HG03159 (cell line): Measurements from ENCODE around the gene TFAP2C.

ENCODE experiments used
- ATAC-seq: cut with Tn5 transposase; IDR thresholded peaks from one replicate; pipeline ENCODE4 v1.9.1; 2021; ENCODE audit warnings: mild to moderate bottlenecking, moderate library complexity; ENCODE audit not compliant: unreplicated experiment

Gene TFAP2C

DNA sequence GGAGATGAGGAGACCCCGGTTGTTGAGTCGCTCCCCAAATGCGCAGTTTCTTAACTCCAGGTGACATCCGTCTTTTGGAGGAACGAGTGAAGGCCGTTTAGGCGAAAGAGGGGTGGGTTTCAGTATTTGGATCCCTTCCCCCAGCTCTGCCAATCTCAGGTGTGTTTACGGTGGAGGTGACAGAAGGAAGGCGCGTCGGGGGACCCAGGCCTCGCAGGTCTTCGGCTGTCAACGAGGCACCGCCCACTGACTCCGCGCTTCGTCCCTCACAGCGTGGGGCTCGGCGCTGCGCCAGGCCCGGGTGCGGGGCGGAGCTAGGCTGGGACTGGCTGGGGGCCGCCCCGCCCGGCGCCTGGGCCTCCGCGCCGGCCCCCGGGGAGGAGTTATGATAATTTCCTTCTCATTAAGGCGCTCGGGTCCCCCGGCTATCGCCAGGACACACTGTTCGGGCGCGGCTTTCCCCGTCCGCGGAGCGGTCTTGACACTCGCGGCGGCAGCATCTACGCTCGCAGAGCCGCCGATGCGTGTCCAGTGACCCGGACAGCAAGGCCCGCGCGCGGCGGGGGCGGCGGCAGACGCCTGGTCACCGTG, at the start of gene TFAP2C:
TFAP2C (plus strand) TSS at position 434 of the 591 bp plus-strand sequence. CDS start 239 bp downstream, outside the sequence.
- ATAC-seq, result no peak

DNA sequence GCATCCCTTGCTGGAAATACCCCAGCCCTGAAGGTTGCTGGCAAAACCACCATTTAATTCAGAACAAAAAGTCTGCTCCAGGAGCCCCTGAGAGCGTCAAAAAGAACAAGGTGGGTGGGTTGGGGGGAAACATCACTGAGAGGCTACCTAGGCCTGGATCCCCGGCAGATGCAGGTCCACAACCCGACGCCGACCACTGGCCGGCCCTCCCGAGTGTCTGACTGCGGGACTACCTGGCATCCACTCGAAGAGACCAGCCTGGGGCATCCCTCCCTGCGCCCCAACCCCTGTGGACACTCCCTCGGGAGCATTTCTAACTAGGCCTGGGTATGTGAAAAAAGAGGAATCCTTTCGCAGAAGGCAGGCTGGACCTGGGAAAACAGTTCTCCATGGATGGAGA, 48.9 kb upstream of the TFAP2C start:
- ATAC-seq, result no peak

DNA sequence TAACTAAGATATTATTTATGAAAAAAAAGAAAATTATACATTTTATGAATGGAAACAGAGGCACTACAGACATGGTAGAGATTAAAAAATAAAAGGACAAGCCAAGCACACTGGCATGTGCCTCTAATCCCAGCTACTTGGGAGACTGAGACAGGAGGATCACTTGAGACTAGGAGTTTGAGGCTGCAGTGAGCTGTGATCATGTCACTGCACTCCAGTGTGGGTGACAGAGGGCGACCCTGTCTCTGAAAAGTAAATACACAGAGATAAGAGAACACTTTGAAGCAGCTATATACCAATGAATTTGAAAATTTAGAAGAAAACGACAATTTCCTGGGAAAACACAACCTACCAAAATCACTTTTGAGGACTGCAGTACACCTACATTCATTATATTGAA, 47.4 kb upstream of the TFAP2C start:
- no peak for ATAC-seq

DNA sequence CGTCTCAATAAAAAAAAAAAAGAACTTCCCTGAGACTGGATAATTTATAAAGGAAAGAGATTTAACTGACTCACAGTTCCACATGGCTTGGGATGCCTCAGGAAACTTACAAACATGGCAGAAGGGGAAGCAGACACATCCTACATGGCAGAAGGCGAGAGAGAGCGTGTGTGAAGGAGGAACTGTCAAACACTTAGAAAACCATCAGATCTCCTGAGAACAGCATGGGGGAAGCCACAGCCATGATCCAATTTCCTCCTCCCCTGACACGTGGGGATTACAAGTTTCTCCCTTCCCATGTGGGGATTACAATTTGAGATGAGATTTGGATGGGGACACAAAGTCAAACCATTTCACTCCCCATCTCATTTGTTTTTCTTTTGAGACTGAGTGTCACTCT, 46.6 kb upstream of the TFAP2C start:
- ATAC-seq, result no peak

DNA sequence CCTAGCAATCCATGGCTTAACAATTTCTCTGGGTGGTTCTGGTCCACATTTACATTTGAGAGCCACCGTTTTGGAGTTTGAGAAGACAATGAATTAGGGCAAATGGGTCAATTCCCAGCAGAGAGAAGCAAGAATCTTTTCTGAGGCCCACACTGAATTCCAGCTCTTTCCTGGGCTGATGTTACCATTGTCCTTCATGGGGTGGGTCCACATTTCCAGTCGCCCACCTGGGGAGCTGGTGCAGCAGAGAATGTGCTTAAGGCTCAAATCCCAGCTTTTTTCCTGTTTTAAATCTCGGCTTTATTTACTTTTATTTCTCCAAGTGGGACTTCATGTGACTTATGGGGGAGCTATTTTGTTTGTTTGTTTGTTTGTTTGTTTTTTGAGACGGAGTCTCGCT, 44.2 kb upstream of the TFAP2C start:
- ATAC-seq, result no peak

DNA sequence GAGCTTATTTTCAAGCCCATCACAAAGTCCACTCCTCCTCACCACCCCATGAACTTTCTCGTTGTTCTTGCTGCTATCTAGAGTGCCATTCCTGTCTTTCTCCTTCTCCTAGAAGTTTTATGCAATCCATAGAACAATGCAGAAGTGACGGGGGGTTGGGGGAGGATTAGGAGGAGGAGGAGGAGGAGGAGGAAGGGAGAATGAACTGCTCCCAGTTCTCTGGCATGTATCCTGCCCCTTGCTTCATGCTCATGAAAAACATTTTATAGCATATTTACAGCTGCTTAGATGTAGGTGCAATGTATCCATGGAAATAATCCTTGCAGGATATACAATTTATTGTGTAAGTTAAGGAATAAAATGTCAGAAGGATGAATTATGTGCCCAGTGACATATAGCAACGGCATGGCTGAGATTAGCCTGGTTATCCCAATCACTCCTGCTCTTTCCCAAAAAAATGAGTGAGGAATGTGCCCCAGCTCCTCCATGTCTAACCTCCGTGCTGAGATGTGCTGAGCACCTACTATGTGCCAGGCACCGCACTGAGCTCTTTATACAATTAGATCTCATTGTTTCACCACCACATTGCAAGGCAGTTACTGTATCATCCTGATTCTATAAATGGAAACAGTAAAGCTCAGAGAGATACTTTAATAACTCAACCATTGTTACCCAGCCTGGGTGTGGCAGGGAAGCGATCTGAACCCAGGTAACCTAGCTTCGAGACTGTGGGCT, 41.6 kb upstream of the TFAP2C start:
- no peak for ATAC-seq

DNA sequence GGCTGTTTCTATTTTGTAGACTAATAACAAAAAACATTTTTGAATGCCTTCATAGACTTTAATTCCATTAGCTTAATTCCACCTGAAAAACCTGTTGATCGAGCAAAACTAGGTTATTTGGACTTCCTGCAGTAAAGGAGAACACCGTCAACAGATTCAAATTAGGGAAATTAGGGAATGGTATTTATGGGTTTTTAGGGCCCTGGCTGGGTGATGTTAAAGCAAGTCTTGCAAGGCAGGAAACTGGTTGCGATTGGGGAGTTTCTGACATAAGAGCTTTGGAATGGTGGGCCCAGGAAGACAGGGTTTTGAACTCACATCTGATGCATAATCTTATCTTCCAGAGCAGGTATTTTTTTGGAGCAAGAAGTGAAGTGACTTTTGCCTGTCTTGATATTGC, 40.1 kb upstream of the TFAP2C start:
- ATAC-seq, result no peak

DNA sequence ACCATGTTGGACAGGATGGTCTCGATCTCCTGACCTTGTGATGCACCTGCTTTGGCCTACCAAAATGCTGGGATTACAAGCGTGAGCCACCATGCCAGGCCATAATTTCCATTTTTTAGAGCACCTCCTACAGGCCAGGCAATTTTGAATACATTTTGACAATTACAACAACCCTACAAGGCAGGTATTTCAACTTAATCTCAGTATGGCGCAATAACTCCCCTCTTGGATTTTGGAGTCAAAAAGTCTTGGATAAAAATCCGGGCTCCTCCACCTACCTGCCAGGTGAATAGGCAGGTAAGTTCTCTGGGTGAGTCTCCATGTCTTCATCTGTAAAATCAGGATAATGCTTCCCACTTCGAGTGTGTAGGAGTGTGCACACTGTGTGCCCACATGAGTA, 39.5 kb upstream of the TFAP2C start:
- no peak for ATAC-seq

DNA sequence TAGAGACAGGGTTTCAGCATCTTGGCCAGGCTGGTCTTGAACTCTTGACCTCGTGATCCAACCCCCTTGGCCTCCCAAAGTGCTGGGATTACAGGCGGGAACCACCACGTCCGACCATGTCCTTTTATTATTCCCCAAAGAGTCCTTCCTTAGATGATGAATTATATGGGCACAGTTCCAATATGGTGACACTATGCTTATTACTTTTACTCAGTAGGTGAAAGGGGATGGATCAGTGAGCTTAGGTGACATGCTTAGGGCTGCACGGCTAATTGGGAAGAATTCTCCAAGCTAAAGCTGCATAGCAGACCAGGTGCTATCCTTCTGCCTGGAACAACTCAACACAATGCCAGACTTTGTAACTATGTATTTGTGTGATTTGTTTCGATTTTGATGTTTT, 38.2 kb upstream of the TFAP2C start:
- no peak for ATAC-seq

DNA sequence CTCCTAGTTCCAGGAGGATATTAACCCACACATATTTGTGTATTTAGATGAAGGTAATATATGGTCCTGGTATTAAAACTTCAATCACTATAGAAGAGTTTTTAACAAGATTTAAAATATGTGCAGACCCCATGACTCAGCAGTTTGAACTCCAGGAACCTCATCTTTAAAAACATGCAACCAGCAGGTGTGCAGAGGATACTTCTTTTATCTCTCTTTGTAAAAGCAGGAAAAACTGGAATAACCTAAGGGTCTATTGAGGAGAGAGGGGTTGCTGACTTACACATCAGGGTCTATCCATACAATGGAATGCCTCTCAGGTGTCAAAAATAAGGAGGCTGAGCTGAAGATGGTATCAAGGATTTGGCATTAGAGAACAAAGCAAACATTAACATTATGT, 36.9 kb upstream of the TFAP2C start:
- ATAC-seq, result no peak

DNA sequence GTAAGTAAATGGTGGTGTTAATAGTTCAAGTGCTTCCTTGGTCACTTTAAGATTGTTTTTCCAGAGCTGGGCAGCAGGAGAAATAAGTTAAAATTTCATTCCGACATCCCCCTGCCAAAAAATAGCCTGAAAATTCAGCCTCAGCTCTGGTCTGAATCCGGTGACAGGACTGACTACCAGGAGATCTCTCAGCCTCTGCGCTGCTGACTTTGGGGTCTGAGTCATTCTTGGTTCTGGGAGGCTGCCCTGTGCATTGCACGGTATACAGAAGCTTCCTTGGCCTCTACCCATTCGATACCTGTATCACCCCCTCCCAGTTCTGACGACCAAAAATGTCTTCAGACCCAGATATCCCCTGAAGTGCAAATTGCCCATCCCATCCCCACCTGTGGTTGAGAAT, 36.3 kb upstream of the TFAP2C start:
- ATAC-seq, result no peak

DNA sequence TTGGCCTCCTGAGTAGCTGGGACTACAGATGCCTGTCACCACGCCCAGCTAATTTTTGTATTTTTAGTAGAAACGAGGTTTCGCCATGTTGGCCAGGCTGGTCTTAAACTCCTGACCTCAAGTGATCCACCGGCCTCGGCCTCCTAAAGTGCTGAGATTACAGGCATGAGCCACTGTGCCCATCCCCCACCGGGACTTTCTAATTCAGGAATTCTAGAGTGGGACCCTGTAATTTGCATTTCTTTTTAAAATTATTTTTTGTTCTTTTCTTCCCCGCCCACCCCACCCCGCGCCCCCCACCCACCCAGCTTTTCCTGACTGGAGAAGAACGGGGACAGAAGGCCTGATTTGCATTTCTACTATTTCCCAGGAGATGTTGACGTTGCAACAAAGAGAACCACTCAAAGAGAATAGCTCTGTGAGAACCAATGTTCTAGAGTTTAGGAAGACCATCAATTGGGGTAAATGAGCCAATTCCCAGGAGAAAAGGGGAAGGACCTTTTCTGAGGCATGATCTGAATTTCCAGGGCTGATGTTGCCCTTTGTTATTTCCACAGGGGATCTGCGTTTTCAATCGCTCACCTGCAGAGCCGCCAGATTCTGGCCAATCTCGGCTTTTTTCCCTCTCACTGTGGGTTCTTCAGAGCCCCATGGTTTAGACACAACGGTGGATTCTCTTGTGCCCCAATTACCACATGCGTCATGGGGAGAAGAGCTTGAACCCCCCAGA, 33.2 kb upstream of the TFAP2C start:
- no peak for ATAC-seq

DNA sequence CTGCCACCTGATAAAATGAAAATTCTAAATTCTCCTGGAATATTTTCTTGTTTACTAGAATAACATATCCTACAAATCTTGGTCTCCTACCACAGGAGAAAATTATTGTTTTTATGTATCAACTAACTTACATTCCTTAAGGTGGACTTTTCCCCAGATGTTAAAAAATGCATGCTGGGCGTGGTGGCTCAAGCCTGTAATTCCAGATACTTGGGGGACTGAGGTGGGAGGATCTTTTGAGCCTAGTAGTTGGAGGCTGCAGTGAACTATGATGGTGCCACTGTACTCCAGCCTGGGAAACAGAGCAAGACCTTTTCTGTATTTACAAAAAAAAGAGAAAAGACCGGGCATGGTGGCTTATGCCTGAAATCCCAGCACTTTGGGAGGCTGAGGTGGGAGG, 27.9 kb upstream of the TFAP2C start:
- ATAC-seq, result no peak

DNA sequence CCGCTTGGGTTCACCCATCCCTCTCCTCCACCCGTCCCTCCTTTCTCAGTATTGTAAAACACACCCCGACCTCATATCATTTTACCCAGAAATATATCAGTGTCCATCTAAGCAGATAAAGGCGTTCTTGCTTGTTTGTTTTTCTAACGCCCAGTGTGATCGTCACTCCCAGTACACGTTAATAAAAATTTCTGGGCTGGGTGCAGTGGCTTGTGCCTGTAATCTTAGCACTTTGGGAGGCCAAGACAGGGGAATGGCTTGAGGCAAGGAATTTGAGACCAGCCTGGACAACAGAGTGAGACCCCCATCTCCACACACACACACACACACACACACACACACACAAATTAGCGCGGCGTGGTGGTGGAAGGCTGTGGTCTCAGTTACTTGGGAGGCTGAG, 24.4 kb upstream of the TFAP2C start:
- ATAC-seq, result no peak

DNA sequence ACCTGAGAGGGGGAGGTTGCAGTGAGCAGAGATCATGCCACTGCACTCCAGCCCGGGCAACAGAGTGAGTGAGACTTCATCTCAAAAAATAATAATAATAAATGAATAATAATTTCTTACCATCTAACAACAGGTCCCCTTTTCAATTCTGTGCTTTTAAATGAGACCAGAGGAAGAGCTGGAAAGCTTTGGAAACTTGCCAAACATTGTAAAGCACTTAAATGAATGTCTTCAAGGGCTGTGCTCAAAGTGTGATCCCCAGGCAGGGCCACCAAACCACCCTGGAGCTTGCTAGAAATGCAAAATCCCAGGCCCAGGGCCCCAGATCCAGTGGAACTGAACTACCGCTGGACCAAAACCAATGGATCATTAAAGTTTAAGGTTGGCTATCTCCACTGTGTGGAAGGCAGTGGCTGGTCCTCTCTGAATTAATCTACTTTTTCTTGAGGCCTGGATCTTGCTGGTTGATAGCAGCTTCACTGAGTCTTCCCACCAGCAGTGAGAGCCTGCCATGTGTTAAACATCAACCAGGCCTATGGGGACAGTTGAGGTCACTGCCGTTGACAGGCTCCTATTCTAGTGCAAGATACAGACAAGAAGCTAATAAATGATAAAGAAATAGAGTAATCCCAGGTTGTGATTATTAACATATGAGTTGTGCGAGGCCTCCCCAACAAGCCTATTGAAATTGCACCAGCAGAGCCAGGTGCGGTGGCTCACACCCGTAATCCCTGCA, 23.7 kb upstream of the TFAP2C start:
- ATAC-seq, result no peak

DNA sequence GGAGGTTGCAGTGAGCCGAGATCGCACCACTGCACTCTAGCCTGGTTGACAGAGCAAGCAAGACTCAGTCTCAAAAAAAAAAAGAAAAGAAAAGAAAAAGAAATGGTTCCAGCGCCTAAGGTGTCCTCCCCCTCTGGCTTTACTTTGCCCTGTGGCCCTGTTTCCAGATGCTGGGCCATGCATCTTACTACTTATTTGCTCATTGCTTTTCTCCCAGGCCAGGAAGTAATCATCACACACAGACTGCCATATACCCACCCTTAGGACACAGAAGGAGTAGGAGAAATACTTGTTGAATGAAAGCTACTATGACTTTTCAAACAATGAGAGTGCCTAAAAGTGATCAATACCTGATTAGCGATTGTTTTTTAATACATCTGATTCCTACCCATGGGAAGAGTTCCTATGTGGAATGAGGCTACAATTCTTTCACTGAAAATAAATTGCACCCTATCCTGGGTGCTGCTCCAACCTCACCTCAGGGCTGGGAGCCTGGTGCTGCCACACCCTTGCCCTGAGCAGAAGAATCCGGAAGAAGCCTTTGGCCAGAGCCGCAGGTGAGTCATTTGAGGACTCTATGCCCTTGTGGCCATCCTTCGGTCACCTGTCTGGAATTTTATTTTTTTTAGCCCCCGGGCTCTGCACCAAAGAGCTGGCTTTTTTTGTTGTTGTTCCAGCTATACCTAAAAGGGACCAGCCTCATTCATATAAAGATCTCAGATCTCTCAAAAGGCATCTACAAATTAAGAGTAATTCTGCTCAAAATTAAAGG, 22.7 kb upstream of the TFAP2C start:
- ATAC-seq, result no peak

DNA sequence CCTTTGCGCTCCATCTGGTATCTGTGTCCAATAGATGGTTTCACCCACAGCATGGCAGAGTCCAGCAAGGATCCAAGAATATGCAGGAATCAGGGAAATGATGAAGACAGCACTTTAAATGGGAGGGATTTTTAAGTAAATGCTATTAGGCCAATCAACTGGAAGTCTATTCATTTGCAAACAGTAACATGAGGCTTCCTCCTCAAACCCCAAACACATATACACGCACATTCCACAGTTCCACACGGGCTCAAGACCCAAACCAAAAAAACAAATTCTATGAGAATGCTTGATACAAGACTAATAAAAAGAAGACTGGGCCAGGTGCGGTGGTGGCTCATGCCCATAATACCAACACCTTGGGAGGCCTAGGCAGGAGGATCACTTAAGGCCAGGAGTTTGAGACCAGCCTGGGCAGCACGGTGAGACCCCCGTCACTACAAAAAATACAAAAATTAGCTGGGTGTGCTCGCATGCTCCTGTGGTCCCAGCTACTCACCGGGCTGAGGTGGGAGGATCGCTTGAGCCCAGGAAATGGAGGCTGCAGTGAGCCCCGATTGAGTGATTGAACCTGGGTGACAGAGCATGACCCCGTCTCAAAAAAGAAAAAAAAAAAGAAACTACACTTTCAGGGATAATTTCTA, 21.9 kb upstream of the TFAP2C start:
- ATAC-seq, result no peak

DNA sequence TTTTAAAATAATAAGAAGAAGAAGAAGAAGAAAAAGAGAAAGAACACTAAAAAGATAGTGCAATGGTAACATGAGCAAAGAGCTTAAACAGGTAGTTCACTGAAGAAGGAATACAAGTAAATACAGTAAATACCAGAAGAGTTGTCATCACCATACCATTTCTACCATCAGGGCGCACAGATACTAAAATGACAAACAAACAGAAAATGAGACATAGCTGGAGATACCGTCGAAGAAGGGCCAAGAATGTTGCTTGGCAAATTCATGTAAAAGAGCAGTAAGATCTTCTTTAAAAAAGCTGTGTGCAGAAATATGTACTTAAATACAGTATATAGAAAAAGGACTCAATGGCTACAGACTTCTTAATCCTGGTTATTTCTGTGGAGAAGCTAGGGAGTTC, 20.7 kb upstream of the TFAP2C start:
- ATAC-seq, result no peak

DNA sequence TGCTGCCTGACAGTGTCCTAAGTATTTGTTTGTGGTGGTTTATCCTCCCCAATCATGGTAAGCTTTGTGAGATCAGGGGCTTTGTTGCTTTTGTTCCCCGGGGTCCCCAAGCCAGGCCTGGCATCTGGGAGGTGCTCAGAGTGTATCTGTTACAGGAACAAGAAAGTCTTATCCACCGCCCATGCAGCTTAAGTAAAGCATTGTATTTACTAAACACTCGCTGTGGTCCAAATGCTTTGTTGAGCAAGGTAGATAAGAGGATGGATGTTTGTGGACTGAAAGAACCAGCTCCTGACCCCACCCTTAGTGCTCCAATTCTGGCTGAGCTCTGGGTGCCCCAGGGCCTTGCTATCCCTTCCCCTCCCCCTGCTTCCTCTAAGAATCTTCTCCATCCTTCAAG, 19.8 kb upstream of the TFAP2C start:
- ATAC-seq, result no peak

DNA sequence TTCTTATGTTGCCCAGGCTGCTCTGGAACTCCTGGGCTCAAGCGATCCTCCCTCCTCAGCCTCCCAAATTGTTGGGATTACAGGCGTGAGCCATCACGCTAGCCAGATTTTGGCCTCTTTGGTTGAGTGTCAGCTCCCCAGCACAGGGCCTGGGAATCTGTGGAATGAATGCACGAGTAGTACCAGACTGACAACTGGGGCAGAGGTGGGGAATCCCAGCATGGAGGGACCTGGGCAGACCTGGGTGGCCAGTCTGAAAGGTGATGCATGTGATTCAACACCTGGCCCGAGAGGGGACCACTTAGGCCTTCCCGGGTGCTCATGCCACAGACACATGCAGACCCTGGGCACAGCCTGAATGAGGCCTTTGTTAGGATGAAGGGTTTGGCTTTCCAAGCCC, 19.0 kb upstream of the TFAP2C start:
- no peak for ATAC-seq
